HepG2 (cell line): ENCODE data around the gene FBXW4.

Source experiments
- CHCHD3 ChIP-seq: sonication (generic); formaldehyde crosslinking; IDR thresholded peaks from 2 replicates; pipeline ENCODE4 v1.8.0; 2022; ENCODE audit warnings: mild to moderate bottlenecking, missing genetic modification reagents, moderate library complexity
- SETDB1 ChIP-seq: sonication (generic); formaldehyde crosslinking; IDR thresholded peaks from 2 replicates; pipeline ENCODE4 v1.5.1; 2020; ENCODE audit warnings: missing genetic modification reagents, mild to moderate bottlenecking, borderline replicate concordance
- TBX2 ChIP-seq: sonication (generic); formaldehyde crosslinking; IDR thresholded peaks from 2 replicates; pipeline ENCODE4 v1.5.0; 2020; ENCODE audit warnings: missing genetic modification reagents, mild to moderate bottlenecking, borderline replicate concordance
- TF ChIP-seq, protein P1 (sequence below): sonication (generic); formaldehyde crosslinking; IDR thresholded peaks from 2 replicates; pipeline ENCODE4 v1.4.0; 2020; ENCODE audit warnings: mild to moderate bottlenecking, missing genetic modification reagents
- TF ChIP-seq, protein P2 (sequence below): sonication (generic); formaldehyde crosslinking; IDR thresholded peaks from 2 replicates; pipeline ENCODE4 v1.5.1; 2020; ENCODE audit warnings: mild to moderate bottlenecking, missing genetic modification reagents, moderate library complexity

DNA sequence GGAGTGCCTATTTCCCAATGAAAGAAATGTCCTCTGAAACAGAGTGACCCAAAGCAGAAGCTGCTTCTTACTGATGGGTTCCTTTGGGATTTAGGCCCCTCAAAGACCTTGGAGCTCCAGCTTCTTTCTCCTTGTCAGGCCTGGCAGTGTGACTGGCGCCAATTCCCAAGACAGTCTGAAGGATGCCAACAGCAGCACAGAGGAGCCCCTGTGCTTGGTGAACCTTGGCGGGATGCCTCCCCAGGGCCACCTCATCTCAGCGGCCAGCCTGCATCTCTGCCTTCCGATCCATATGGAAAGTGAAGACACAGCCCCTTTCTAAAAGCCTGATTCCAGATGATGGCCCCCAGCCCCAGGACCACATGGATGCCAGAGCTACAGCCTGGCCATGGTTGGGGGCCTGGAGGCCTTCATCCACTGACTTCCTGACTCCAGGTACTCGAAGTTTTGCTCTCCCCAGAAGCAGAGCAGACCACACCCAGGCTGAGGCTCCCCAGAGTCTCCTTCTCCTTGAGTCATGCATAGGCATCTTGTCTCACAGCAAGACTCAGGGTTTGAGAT lies 45.4 kb downstream of the FBXW4 start:
- no peak for TF ChIP-seq TBX2 (CRISPR knock-in tag)
- no peak for TF ChIP-seq CHCHD3 (CRISPR knock-in tag)
- TF ChIP-seq, protein P1, sequence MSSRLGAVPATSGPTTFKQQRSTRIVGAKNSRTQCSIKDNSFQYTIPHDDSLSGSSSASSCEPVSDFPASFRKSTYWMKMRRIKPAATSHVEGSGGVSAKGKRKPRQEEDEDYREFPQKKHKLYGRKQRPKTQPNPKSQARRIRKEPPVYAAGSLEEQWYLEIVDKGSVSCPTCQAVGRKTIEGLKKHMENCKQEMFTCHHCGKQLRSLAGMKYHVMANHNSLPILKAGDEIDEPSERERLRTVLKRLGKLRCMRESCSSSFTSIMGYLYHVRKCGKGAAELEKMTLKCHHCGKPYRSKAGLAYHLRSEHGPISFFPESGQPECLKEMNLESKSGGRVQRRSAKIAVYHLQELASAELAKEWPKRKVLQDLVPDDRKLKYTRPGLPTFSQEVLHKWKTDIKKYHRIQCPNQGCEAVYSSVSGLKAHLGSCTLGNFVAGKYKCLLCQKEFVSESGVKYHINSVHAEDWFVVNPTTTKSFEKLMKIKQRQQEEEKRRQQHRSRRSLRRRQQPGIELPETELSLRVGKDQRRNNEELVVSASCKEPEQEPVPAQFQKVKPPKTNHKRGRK (CRISPR knock-in tag): no peak
- TF ChIP-seq SETDB1: no peak
- TF ChIP-seq, protein P2, sequence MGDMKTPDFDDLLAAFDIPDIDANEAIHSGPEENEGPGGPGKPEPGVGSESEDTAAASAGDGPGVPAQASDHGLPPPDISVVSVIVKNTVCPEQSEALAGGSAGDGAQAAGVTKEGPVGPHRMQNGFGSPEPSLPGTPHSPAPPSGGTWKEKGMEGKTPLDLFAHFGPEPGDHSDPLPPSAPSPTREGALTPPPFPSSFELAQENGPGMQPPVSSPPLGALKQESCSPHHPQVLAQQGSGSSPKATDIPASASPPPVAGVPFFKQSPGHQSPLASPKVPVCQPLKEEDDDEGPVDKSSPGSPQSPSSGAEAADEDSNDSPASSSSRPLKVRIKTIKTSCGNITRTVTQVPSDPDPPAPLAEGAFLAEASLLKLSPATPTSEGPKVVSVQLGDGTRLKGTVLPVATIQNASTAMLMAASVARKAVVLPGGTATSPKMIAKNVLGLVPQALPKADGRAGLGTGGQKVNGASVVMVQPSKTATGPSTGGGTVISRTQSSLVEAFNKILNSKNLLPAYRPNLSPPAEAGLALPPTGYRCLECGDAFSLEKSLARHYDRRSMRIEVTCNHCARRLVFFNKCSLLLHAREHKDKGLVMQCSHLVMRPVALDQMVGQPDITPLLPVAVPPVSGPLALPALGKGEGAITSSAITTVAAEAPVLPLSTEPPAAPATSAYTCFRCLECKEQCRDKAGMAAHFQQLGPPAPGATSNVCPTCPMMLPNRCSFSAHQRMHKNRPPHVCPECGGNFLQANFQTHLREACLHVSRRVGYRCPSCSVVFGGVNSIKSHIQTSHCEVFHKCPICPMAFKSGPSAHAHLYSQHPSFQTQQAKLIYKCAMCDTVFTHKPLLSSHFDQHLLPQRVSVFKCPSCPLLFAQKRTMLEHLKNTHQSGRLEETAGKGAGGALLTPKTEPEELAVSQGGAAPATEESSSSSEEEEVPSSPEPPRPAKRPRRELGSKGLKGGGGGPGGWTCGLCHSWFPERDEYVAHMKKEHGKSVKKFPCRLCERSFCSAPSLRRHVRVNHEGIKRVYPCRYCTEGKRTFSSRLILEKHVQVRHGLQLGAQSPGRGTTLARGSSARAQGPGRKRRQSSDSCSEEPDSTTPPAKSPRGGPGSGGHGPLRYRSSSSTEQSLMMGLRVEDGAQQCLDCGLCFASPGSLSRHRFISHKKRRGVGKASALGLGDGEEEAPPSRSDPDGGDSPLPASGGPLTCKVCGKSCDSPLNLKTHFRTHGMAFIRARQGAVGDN (CRISPR knock-in tag): no peak
